Right renal pelvis (tissue), 4 donors: Measurements from ENCODE around the gene NUFIP2. TPM values are rescaled to one million over a fixed set of nuclear protein-coding genes. Genes with fewer than 3 reads are reported as not detected.
"Not testable (repeated sequence)": the region's sequence is repeated elsewhere in the genome, so short reads cannot be mapped to it uniquely, and the experiment has no call there.

Experiments
- DNase-seq, 4 donors: peaks; one replicate each; pipeline ENCODE4 v3.0.0-alpha.2; 2013; ENCODE audit warnings: low read depth in 4 of 4, low spot score in 3 of 4, missing footprints in 1 of 4
- polyA plus RNA-seq, 4 donors: library from polyadenylated mRNA; unstranded; fragments of 120-200 nt; gene quantifications; one replicate each; pipeline ENCODE4 v1.2.1, GENCODE V29; 2013; ENCODE audit not compliant: insufficient read length in 4 of 4

The NUFIP2 gene
- polyA plus RNA-seq, 4 donors: 33.4 to 47.4 (median 43.6) TPM

GRCh38 chr17:29283961-29284360, 10.0 kb downstream of the NUFIP2 start:
- DNase-seq: no peak

- DNase-seq: no peak
These were observed 10.5 kb downstream of the NUFIP2 start for GRCh38 chr17:29283496-29283895.

DNA sequence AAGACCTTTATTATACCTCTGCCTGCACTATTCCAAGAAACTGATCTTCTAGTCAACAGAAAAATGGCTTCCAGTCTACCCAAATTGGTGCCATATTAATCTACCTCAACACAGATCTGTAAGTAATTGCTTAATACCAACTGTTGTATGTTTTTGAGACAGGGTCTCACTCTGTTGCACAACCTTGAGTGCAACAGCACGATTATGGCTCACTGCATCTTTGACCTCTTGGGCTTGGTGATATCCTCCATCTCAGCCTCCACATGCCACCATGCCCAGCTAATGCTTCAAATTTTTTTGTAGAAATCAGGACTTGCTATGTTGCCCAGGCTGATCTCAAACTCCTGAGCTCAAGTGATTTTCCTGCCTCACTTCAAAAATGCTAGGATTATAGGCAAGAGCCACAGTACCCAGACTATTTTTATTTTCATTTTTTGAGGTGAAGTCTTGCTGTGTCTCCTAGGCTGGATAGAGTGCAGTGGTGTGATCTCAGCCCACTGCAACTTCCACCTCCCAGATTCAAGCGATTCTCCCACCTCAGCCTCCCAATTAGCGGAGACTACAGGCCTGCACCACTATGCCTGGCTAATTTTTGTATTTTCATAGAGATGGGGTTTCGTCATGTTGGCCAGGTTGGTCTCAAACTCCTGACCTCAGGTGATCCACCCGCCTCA, 14.4 kb downstream of the NUFIP2 start:
- DNase-seq: no peak

GRCh38 chr17:29278692-29279091, 15.3 kb downstream of the NUFIP2 start:
- DNase-seq: no peak

GRCh38 chr17:29273924-29274323, 20.0 kb downstream of the NUFIP2 start:
- no peak for DNase-seq

DNA sequence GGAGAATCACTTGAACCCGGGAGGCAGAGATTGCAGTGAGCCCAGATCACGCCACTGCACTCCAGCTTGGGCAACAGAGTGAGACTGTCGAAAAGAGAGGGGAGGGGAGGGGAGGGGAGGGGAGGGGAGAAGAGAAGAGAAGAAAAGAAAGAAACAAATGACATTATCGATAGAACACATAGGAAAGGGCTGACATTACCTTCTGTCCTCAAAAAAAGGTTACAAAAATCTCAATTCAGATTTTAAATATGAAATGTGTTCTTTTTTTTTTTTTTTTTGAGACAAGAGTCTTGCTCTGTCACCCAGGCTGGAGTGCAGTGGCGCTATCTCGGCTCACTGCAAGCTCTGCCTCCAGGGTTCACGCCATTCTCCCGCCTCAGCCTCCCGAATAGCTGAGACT, 22.0 kb downstream of the NUFIP2 start:
- not testable (repeated sequence) for DNase-seq

GRCh38 chr17:29263916-29264315, 30.0 kb downstream of the NUFIP2 start:
- DNase-seq: no peak

DNA sequence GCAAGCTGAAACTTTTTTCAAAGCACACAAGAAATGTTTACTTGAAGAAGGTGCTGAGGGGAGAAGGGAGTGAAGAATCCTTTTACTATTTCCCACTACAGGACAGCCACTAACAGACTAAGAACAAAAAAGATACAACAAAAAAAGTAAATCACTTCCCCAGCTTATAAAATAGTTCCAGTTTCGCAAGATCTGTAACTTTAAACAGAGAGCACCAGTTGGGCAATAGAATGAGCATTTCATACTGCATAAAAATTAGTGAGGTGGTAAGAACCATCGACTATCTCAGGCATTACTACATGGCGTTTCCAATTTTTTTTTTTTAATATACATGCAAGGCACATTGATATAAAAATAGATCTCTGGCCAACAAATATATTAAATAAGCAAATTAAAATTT, 36.2 kb downstream of the NUFIP2 start:
- DNase-seq: no peak

DNA sequence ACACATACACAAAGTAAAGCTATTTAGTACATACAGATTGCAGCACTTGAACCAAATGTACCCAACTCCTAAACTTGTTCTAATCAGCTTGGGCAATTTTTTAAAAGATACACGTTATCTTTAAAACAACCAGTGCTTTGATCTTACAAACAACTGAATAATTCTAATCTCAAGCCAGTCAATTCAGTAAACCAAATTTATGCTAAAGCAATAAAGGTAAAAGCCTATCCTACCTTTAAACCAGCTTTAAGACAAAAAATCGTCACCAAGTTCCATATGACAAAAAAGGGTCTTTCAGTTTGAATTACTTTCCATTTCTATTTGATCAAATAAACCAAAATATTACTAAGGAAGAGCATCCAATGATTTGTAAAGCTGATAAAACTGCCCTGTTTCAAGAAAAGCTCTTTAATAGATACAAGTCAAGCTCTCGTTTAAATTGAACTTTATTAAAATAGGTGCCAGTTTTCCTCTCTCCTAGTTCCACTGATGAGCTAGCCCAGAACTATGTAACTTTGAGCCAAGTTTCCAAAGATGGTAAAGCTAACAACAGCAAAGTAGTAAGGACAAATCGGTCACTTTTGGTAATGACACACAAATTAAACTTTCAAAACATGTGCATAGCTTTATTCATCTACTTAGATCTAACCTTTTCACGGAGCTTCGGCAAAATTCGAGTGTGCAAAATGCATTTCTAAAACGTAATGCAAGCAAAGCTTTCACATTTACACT, 37.0 kb downstream of the NUFIP2 start:
- DNase-seq: no peak

DNA sequence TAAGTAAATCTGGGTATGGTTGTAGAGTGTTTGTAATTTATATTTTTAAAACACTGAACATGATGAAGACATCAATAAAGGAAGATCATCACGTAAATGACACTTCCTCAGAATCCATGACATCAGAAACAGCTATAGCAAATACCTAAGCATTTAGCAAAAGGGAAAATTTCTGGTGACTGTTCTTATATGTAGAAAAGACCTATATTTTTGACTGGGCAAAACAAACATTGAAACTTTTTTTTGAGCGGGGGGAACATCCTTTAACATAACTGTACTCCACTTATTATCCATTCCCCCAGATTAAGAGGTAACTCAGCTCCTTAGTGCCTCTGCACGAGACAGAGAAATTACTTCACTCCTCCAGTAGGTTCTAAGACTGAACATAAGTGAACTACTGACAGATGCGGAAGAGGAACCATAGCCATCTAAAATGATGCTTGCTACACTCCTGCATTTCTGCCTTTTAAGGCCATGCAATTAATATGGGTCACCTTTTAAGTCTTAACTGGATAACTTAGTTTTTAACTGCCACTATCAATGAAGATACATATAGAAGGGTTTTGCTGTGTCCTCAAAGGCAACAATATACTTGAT, 37.9 kb downstream of the NUFIP2 start:
- no peak for DNase-seq

DNA sequence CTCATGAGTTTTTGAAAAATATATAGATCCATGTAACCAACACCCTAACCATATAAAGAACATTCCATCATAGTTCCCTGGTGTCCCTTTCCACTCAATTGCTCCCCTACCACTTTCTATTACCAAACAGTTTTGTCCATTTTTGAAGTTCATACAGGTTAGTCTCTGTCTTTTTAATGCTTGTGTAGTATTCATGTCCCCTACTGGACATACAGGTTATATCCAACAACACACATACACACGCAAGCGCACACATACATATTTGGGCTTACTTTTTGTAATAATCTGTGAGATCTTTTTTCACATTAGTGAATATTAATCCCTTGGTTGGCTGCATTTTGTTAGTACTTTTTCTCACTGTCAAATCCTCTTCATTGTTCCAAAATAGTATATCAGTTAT, 40.9 kb downstream of the NUFIP2 start:
- DNase-seq: no peak

GRCh38 chr17:29252101-29252791, 41.7 kb downstream of the NUFIP2 start:
- no peak for DNase-seq

- DNase-seq: no peak
These were observed 42.8 kb downstream of the NUFIP2 start for GRCh38 chr17:29251184-29251583.

- DNase-seq: no peak
These were observed 43.3 kb downstream of the NUFIP2 start for GRCh38 chr17:29250666-29251065.

- DNase-seq: no peak
These were observed 45.1 kb downstream of the NUFIP2 start for GRCh38 chr17:29248845-29249244.

- no peak for DNase-seq
These were observed 46.7 kb downstream of the NUFIP2 start for GRCh38 chr17:29247219-29247618.

DNA sequence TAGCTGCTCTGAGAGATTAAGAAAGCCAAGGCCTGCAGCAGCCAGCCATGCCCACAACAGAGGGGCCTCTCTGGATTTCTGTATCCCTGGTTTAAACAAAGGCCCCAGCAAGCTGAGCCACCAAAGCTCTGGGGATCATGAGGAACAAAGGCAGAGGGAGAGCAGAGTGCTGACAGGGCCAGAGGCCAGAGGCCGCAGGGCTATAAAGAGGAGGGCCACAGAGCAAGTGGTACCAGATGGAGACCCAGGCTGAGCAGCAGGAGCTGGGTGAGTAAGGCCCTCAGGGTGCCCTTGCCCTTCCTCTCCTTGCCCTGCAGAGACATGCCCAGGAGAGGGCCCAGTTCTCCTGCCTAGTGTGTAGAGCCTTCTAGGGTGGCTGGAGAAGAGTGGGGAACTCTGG, 47.3 kb downstream of the NUFIP2 start, which contains the start of gene CRYBA1:
Gene CRYBA1, plus strand, starts transcription at position 232 of the 400 bp plus-strand sequence. Its CDS starts 5 bp downstream, at position 237.
- DNase-seq: no peak

- no peak for DNase-seq
These were observed 48.5 kb downstream of the NUFIP2 start for GRCh38 chr17:29245401-29245800.

- DNase-seq: no peak
These were observed 50.2 kb downstream of the NUFIP2 start for GRCh38 chr17:29243792-29244191.

- no peak for DNase-seq
These were observed 51.2 kb downstream of the NUFIP2 start for GRCh38 chr17:29242790-29243189.

DNA sequence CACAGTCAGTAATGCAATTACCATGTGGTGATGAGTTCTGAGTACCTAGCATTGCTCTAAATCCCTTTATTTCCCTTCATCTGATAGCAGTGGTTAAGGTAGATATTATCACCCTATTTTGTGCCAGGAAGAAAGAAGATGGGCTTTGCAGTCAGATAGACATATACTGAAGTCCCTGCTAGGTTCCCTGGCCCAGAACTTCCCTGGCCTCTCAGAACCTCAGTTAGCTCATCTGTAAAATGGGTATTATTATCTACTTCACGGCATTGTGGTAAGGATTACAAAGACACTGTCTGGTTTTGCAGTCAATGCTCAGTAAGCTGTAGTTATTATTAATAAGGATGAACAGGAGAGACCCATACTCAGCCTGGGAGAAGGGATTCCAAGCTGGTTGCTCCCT, 51.9 kb downstream of the NUFIP2 start:
- DNase-seq: no peak
